Activated T-helper 2 cell treated with anti-CD3 and anti-CD28 coated beads, Interferon-gamma antibody, Interleukin-2, Interleukin-4, amounts not matched to agents 10 μg/mL and 5 μg/mL and 100 μg/mL, durations not matched to agents 14 hours and 24 hours and 36 hours (primary cell): ENCODE data around the gene GAS7. TPM values are rescaled to one million over a fixed set of nuclear protein-coding genes. Genes with fewer than 3 reads are reported as not detected.

Experiments used
- DNase-seq: peaks from one replicate; pipeline ENCODE4 v3.0.0; 2021; ENCODE audit warnings: low spot score
- H3K27ac Mint-ChIP-seq: one replicate; pipeline ENCODE4 v1.8.0; 2021; ENCODE audit warnings: mixed read lengths
- H3K27me3 Mint-ChIP-seq: one replicate; pipeline ENCODE4 v1.8.0; 2021; ENCODE audit warnings: low read depth, mixed read lengths
- H3K36me3 Mint-ChIP-seq: one replicate; pipeline ENCODE4 v1.8.0; 2021; ENCODE audit warnings: low read depth, mixed read lengths
- H3K4me1 Mint-ChIP-seq: one replicate; pipeline ENCODE4 v1.8.0; 2021; ENCODE audit warnings: low read depth, mixed read lengths
- H3K4me3 Mint-ChIP-seq: one replicate; pipeline ENCODE4 v1.8.0; 2021; ENCODE audit warnings: low read depth, mild to moderate bottlenecking, moderate library complexity, mixed read lengths
- H3K9me3 Mint-ChIP-seq: one replicate; pipeline ENCODE4 v1.8.0; 2021; ENCODE audit warnings: mixed read lengths
- intact Hi-C: fragments of 100-400 bp; cut with micrococcal nuclease; formaldehyde crosslinking; loops from one replicate; pipeline ENCODE4 v1.15.1; 2023
- total RNA-seq: library from RNA; stranded (reverse); gene quantifications from 2 replicates; pipeline ENCODE4 v1.2.3, GENCODE V29; 2022

GAS7 gene
- total RNA-seq, 1 donor from 2014 or later: 0.18 TPM

GRCh38 chr17:9904277-9905077, 293.9 kb downstream of the GAS7 start:
- Mint-ChIP-seq H3K36me3 (no peaks in the 10 kb centered on the region), H3K4me1 (no peaks in the 10 kb centered on the region)

GRCh38 chr17:9902120-9902519, 296.3 kb downstream of the GAS7 start:
- Mint-ChIP-seq H3K4me1 (no peaks in the 10 kb centered on the region), H3K27ac (no peak overlapping the region), H3K4me3 (no peak overlapping the region), H3K9me3 (no peaks in the 10 kb centered on the region), H3K36me3 (no peaks in the 10 kb centered on the region), H3K27me3 (no peaks in the 10 kb centered on the region)
- no peak for DNase-seq
- intact Hi-C loops: no loop called here

More at GRCh38 chr17:9904277-9905077, 293.9 kb downstream of the GAS7 start:
- Mint-ChIP-seq H3K4me3 (no peak overlapping the region), H3K9me3 (no peaks in the 10 kb centered on the region), H3K27ac (no peak overlapping the region), H3K27me3 (no peaks in the 10 kb centered on the region)
- DNase-seq: no peak
- intact Hi-C loops: no loop called here

GRCh38 chr17:9900784-9901183, 297.6 kb downstream of the GAS7 start:
- intact Hi-C loops: no loop called here
- Mint-ChIP-seq H3K27ac (no peak overlapping the region), H3K4me1 (no peaks in the 10 kb centered on the region), H3K4me3 (no peak overlapping the region), H3K36me3 (no peaks in the 10 kb centered on the region), H3K9me3 (no peaks in the 10 kb centered on the region), H3K27me3 (no peaks in the 10 kb centered on the region)
- no peak for DNase-seq

GRCh38 chr17:9900044-9900594, 298.3 kb downstream of the GAS7 start:
- intact Hi-C loops: no loop called here
- H3K9me3 Mint-ChIP-seq: no peaks in the 10 kb centered on the region
- no peaks in the 10 kb centered on the region for H3K27me3 Mint-ChIP-seq
- no peaks in the 10 kb centered on the region for H3K36me3 Mint-ChIP-seq
- H3K27ac Mint-ChIP-seq: no peak overlapping the region
- H3K4me1 Mint-ChIP-seq: no peaks in the 10 kb centered on the region
- DNase-seq: no peak
- H3K4me3 Mint-ChIP-seq: no peak overlapping the region

GRCh38 chr17:9899280-9900043, 298.9 kb downstream of the GAS7 start:
- no peak overlapping the region for H3K4me3 Mint-ChIP-seq
- no peak overlapping the region for H3K27ac Mint-ChIP-seq
- DNase-seq: no peak
- no peaks in the 10 kb centered on the region for H3K36me3 Mint-ChIP-seq
- no peaks in the 10 kb centered on the region for H3K4me1 Mint-ChIP-seq
- H3K27me3 Mint-ChIP-seq: no peaks in the 10 kb centered on the region
- intact Hi-C loops: no loop called here
- no peaks in the 10 kb centered on the region for H3K9me3 Mint-ChIP-seq

- Mint-ChIP-seq H3K27ac (no peak overlapping the region), H3K4me3 (no peak overlapping the region), H3K27me3 (no peaks in the 10 kb centered on the region), H3K9me3 (no peaks in the 10 kb centered on the region), H3K4me1 (no peaks in the 10 kb centered on the region), H3K36me3 (no peaks in the 10 kb centered on the region)
- no peak for DNase-seq
- intact Hi-C loops: no loop called here
These were observed 299.6 kb downstream of the GAS7 start for GRCh38 chr17:9898812-9899211.

- Mint-ChIP-seq H3K4me1 (no peaks in the 10 kb centered on the region), H3K27me3 (no peaks in the 10 kb centered on the region), H3K27ac (no peak overlapping the region), H3K36me3 (no peaks in the 10 kb centered on the region), H3K4me3 (no peak overlapping the region), H3K9me3 (no peaks in the 10 kb centered on the region)
- intact Hi-C loops: no loop called here
- DNase-seq: no peak
These were observed 300.9 kb downstream of the GAS7 start for GRCh38 chr17:9897372-9897968.

GRCh38 chr17:9895923-9896322, 302.5 kb downstream of the GAS7 start:
- intact Hi-C loops: no loop called here
- H3K4me3 Mint-ChIP-seq: no peak overlapping the region
- no peak for DNase-seq
- H3K9me3 Mint-ChIP-seq: no peaks in the 10 kb centered on the region
- H3K27ac Mint-ChIP-seq: no peak overlapping the region
- H3K36me3 Mint-ChIP-seq: no peaks in the 10 kb centered on the region
- no peaks in the 10 kb centered on the region for H3K27me3 Mint-ChIP-seq
- H3K4me1 Mint-ChIP-seq: no peaks in the 10 kb centered on the region

GRCh38 chr17:9894231-9894630, 304.2 kb downstream of the GAS7 start:
- Mint-ChIP-seq H3K36me3 (no peaks in the 10 kb centered on the region), H3K27ac (no peak overlapping the region), H3K4me1 (no peaks in the 10 kb centered on the region), H3K9me3 (no peaks in the 10 kb centered on the region), H3K4me3 (no peak overlapping the region), H3K27me3 (no peaks in the 10 kb centered on the region)
- no peak for DNase-seq
- intact Hi-C loops: no loop called here

- intact Hi-C loops: no loop called here
- Mint-ChIP-seq H3K4me3 (no peak overlapping the region), H3K9me3 (no peaks in the 10 kb centered on the region), H3K4me1 (no peaks in the 10 kb centered on the region), H3K36me3 (no peaks in the 10 kb centered on the region), H3K27me3 (no peaks in the 10 kb centered on the region), H3K27ac (no peak overlapping the region)
- DNase-seq: no peak
These were observed 304.9 kb downstream of the GAS7 start for GRCh38 chr17:9893411-9894012.

- H3K4me1 Mint-ChIP-seq: no peaks in the 10 kb centered on the region
- intact Hi-C loops: no loop called here
- H3K27ac Mint-ChIP-seq: no peak overlapping the region
- no peaks in the 10 kb centered on the region for H3K27me3 Mint-ChIP-seq
- H3K4me3 Mint-ChIP-seq: no peak overlapping the region
- no peak for DNase-seq
- no peaks in the 10 kb centered on the region for H3K9me3 Mint-ChIP-seq
- no peaks in the 10 kb centered on the region for H3K36me3 Mint-ChIP-seq
These were observed 308.3 kb downstream of the GAS7 start for GRCh38 chr17:9890124-9890523.

- no peaks in the 10 kb centered on the region for H3K36me3 Mint-ChIP-seq
- no peak overlapping the region for H3K4me3 Mint-ChIP-seq
- H3K27ac Mint-ChIP-seq: no peak overlapping the region
- no peaks in the 10 kb centered on the region for H3K27me3 Mint-ChIP-seq
- DNase-seq: no peak
- H3K4me1 Mint-ChIP-seq: no peaks in the 10 kb centered on the region
- H3K9me3 Mint-ChIP-seq: peaks cover 18% of the 10 kb centered on the region
- intact Hi-C loops: no loop called here
These were observed 310.9 kb downstream of the GAS7 start for GRCh38 chr17:9887508-9887907.
